Measurements from ENCODE around the gene DIP2A. TPM values are rescaled to one million over a fixed set of nuclear protein-coding genes. Genes with fewer than 3 reads are reported as not detected.

DIP2A gene
- total RNA-seq, 1 donor from 2014 or later, result 57.2 TPM

DNA sequence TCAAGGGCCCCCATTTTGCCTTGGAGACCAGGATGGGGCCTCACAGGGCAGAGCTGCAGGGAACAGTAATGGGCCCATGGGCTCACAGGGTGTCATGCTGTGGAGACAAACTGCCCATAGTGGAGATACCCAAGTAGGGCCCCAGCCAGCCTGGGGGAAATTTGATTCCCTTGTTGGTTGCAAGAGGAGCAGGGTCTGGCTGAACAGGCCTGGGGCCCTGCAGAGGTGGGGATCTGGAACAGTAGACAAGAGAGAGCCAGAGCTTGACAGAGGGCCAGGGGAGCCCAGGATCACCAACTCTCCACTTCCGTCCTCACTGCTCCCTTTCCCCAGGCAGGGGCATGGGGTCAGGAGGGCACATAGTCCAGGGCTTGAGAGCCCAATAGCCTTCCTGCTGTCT lies 137.5 kb downstream of the DIP2A start:
- no peak overlapping the region for H3K27ac Mint-ChIP-seq
- H3K36me3 Mint-ChIP-seq, result peaks cover 6% of the 10 kb centered on the region
- DNase-seq (ENCODE audit: low spot score in 2 of 2, unreplicated experiment in 2 of 2), result no peak
- H3K9me3 Mint-ChIP-seq, result peaks cover 27% of the 10 kb centered on the region
- H3K27me3 Mint-ChIP-seq (ENCODE audit: low read depth), result no peaks in the 10 kb centered on the region
- H3K4me1 Mint-ChIP-seq, result peaks cover 14% of the 10 kb centered on the region
- no peak overlapping the region for H3K4me3 Mint-ChIP-seq
- TF ChIP-seq, protein P1, sequence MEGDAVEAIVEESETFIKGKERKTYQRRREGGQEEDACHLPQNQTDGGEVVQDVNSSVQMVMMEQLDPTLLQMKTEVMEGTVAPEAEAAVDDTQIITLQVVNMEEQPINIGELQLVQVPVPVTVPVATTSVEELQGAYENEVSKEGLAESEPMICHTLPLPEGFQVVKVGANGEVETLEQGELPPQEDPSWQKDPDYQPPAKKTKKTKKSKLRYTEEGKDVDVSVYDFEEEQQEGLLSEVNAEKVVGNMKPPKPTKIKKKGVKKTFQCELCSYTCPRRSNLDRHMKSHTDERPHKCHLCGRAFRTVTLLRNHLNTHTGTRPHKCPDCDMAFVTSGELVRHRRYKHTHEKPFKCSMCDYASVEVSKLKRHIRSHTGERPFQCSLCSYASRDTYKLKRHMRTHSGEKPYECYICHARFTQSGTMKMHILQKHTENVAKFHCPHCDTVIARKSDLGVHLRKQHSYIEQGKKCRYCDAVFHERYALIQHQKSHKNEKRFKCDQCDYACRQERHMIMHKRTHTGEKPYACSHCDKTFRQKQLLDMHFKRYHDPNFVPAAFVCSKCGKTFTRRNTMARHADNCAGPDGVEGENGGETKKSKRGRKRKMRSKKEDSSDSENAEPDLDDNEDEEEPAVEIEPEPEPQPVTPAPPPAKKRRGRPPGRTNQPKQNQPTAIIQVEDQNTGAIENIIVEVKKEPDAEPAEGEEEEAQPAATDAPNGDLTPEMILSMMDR (IDR thresholded peaks at IDR 0.05; ENCODE audit: unreplicated experiment), result no peak

DNA sequence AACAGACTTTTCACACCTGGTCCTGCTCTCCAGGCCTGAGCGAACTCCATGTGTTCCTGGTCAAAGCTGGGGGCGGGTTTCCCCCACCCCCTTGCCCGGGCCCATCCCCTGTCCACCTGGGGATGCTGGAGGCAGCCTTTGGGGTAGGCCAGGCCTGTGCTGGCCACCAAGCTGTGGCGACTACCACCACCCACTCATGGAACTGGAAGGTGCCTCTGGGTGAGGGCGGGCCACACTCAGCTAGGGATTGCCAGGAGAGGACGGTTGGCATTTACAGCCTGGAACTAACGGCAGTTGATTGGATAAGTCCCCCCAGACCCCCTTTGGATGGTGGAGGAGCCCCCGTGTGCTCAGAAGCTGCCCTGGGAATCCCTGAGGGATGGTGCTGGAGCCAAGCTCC lies 138.3 kb downstream of the DIP2A start:
- Mint-ChIP-seq H3K27ac (no peak overlapping the region), H3K27me3 (ENCODE audit: low read depth) (no peaks in the 10 kb centered on the region), H3K4me1 (peaks cover 14% of the 10 kb centered on the region), H3K36me3 (peaks cover 3% of the 10 kb centered on the region), H3K4me3 (no peak overlapping the region), H3K9me3 (peaks cover 19% of the 10 kb centered on the region)
- no peak for DNase-seq (ENCODE audit: low spot score in 2 of 2, unreplicated experiment in 2 of 2)
- TF ChIP-seq, protein P1 (IDR thresholded peaks at IDR 0.05; ENCODE audit: unreplicated experiment), result no peak

DNA sequence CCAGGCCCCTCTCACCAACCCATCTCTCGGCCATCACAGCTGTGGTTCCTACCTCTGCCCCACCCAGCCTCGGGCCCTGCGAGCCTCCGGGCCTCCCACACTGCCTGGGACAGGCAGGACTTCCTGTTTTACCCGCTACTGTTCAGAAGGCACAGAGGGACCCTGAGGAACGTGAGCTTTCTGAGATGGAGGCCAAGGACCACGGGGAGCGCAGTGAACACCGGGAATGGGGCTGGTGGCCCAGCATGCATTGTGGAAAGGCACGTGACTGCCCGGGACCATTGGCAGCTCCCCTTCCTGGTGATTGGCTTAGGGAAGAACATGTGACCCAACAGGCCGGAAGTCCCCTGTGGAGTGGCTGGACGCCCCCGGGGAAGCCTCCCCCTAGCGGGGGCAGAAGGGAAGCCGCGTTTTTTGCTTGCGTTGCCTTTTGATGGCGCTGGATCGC lies 139.2 kb downstream of the DIP2A start:
- H3K27ac Mint-ChIP-seq, result no peak overlapping the region
- peaks cover 14% of the 10 kb centered on the region for H3K9me3 Mint-ChIP-seq
- no peak for DNase-seq (ENCODE audit: low spot score in 2 of 2, unreplicated experiment in 2 of 2)
- H3K27me3 Mint-ChIP-seq (ENCODE audit: low read depth), result no peaks in the 10 kb centered on the region
- peaks cover 3% of the 10 kb centered on the region for H3K36me3 Mint-ChIP-seq
- peaks cover 17% of the 10 kb centered on the region for H3K4me1 Mint-ChIP-seq
- H3K4me3 Mint-ChIP-seq, result no peak overlapping the region
- TF ChIP-seq, protein P1 (IDR thresholded peaks at IDR 0.05; ENCODE audit: unreplicated experiment), result no peak

DNA sequence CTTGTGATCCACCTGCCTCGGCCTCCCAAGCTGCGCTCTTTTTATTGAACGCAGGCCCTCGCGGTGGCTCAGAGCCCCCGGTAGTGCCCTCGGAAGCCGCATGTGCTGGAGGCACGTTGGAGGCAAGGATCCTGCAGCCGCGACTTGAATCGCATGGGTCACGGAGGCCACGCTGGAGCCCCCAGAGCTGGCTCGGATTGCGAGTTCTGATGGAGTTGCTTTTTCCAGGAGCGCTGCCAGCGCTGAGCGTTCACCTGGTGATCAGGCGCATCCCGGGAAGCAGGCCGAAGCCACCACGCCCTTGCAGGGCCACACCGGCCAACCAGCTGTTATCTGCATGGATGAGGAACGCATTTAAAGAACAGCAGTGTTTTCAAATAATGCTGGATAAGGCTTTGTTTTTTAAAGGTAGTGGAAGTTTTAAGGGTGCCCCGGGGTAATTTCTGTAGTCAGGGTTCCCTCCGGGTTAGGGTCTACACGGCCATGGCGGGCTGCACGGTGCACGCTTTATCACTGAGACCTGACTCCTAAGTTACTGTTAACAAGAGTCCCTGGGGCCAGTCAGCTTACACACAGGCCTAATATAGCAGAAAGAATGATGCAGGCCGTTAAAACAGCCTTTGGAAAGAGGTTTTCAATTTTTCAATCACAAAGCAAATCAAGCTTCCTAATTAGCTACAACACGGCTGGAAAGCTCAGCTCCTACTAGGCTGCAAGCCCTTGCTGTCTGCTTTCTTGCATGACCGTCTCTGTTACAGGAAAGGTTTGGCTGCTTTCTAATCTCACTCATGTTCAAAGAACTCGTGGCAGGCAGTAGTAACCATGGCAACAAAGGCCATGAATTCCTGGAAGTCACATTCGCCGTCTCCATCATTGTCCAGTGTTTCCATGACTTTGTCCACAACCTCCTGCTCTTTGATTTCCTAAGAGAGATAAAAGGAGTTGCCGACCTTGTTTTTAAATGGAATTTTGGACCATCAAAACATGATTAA lies 140.2 kb downstream of the DIP2A start:
- Mint-ChIP-seq H3K27ac (peak overlapping the region; percentile 58), H3K27me3 (ENCODE audit: low read depth) (no peaks in the 10 kb centered on the region), H3K4me3 (no peak overlapping the region), H3K9me3 (peaks cover 6% of the 10 kb centered on the region), H3K4me1 (peaks cover 19% of the 10 kb centered on the region), H3K36me3 (no peaks in the 10 kb centered on the region)
- no peak for DNase-seq (ENCODE audit: low spot score in 2 of 2, unreplicated experiment in 2 of 2)
- TF ChIP-seq, protein P1 (IDR thresholded peaks at IDR 0.05; ENCODE audit: unreplicated experiment), result no peak

DNA sequence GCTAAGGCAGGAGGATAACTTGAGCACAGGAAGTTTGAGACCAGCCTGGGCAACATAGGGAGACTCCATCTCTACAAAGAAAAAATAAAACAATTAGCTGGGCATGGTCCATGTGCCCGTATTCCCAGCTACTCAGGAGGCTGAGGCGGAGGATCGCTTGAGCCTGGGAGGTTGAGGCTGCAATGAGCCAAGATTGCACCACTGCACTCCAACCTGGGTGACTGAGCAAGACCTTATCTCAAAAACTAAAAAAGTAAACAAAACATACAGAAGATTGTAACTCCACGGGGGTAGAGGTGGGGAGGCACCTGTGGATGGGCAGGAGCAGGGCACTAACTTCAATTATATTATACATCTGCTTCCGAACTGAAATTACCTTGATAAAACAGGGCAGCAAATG lies 141.6 kb downstream of the DIP2A start:
- Mint-ChIP-seq H3K9me3 (no peaks in the 10 kb centered on the region), H3K4me1 (peaks cover 27% of the 10 kb centered on the region), H3K4me3 (no peak overlapping the region), H3K27me3 (ENCODE audit: low read depth) (no peaks in the 10 kb centered on the region), H3K36me3 (no peaks in the 10 kb centered on the region), H3K27ac (no peak overlapping the region)
- DNase-seq (ENCODE audit: low spot score in 2 of 2, unreplicated experiment in 2 of 2), result no peak
- TF ChIP-seq, protein P1 (IDR thresholded peaks at IDR 0.05; ENCODE audit: unreplicated experiment), result no peak
